Measurements from ENCODE around the gene HIVEP3.
A peak's percentile ranks its signal among the peaks of the same experiment; 100 is the strongest.

HIVEP3 gene

GRCh38 chr1:41773842-41774241 lies 144.9 kb downstream of the HIVEP3 start:
- Mint-ChIP-seq H3K27ac (no peak overlapping the region), H3K4me1 (ENCODE audit: low read depth) (no peaks in the 10 kb centered on the region), H3K4me3 (no peak overlapping the region), H3K9me3 (no peaks in the 10 kb centered on the region), H3K36me3 (ENCODE audit: low read depth) (no peaks in the 10 kb centered on the region), H3K27me3 (ENCODE audit: low read depth) (no peaks in the 10 kb centered on the region)
- DNase-seq (ENCODE audit: low spot score), result no peak

GRCh38 chr1:41773144-41773591 lies 145.6 kb downstream of the HIVEP3 start:
- H3K27ac Mint-ChIP-seq, result no peak overlapping the region

GRCh38 chr1:41769068-41769467 lies 149.7 kb downstream of the HIVEP3 start:
- DNase-seq (ENCODE audit: low spot score), result no peak
- Mint-ChIP-seq H3K4me1 (ENCODE audit: low read depth) (no peaks in the 10 kb centered on the region), H3K4me3 (no peak overlapping the region), H3K27me3 (ENCODE audit: low read depth) (peaks cover under 1% of the 10 kb centered on the region), H3K9me3 (no peaks in the 10 kb centered on the region), H3K27ac (no peak overlapping the region), H3K36me3 (ENCODE audit: low read depth) (no peaks in the 10 kb centered on the region)

More at GRCh38 chr1:41773144-41773591, 145.6 kb downstream of the HIVEP3 start:
- H3K27me3 Mint-ChIP-seq (ENCODE audit: low read depth), result no peaks in the 10 kb centered on the region
- no peak for DNase-seq (ENCODE audit: low spot score)
- no peak overlapping the region for H3K4me3 Mint-ChIP-seq
- no peaks in the 10 kb centered on the region for H3K4me1 Mint-ChIP-seq (ENCODE audit: low read depth)
- H3K36me3 Mint-ChIP-seq (ENCODE audit: low read depth), result no peaks in the 10 kb centered on the region
- no peaks in the 10 kb centered on the region for H3K9me3 Mint-ChIP-seq

- H3K4me1 Mint-ChIP-seq (ENCODE audit: low read depth), result no peaks in the 10 kb centered on the region
- no peak overlapping the region for H3K27ac Mint-ChIP-seq
- H3K9me3 Mint-ChIP-seq, result no peaks in the 10 kb centered on the region
- no peak for DNase-seq (ENCODE audit: low spot score)
- no peaks in the 10 kb centered on the region for H3K36me3 Mint-ChIP-seq (ENCODE audit: low read depth)
- H3K27me3 Mint-ChIP-seq (ENCODE audit: low read depth), result peaks cover 2% of the 10 kb centered on the region
- H3K4me3 Mint-ChIP-seq, result no peak overlapping the region
These were observed 150.1 kb downstream of the HIVEP3 start for GRCh38 chr1:41768583-41768982.

GRCh38 chr1:41767534-41768525 lies 150.9 kb downstream of the HIVEP3 start:
- Mint-ChIP-seq H3K4me1 (ENCODE audit: low read depth) (no peaks in the 10 kb centered on the region), H3K36me3 (ENCODE audit: low read depth) (peaks cover 2% of the 10 kb centered on the region), H3K9me3 (no peaks in the 10 kb centered on the region), H3K27me3 (ENCODE audit: low read depth) (peaks cover 2% of the 10 kb centered on the region), H3K27ac (no peak overlapping the region), H3K4me3 (no peak overlapping the region)
- no peak for DNase-seq (ENCODE audit: low spot score)

GRCh38 chr1:41766546-41766945 lies 152.2 kb downstream of the HIVEP3 start:
- Mint-ChIP-seq H3K4me1 (ENCODE audit: low read depth) (no peaks in the 10 kb centered on the region), H3K27me3 (ENCODE audit: low read depth) (peaks cover 2% of the 10 kb centered on the region), H3K9me3 (peaks cover 7% of the 10 kb centered on the region), H3K4me3 (no peak overlapping the region), H3K27ac (no peak overlapping the region), H3K36me3 (ENCODE audit: low read depth) (peaks cover 2% of the 10 kb centered on the region)
- no peak for DNase-seq (ENCODE audit: low spot score)

- DNase-seq (ENCODE audit: low spot score), result no peak
- H3K4me3 Mint-ChIP-seq, result no peak overlapping the region
- H3K27me3 Mint-ChIP-seq (ENCODE audit: low read depth), result peaks cover 2% of the 10 kb centered on the region
- H3K4me1 Mint-ChIP-seq (ENCODE audit: low read depth), result no peaks in the 10 kb centered on the region
- H3K36me3 Mint-ChIP-seq (ENCODE audit: low read depth), result peaks cover 2% of the 10 kb centered on the region
- H3K27ac Mint-ChIP-seq, result no peak overlapping the region
- H3K9me3 Mint-ChIP-seq, result peaks cover 12% of the 10 kb centered on the region
These were observed 152.7 kb downstream of the HIVEP3 start for GRCh38 chr1:41766041-41766440.

- peaks cover 2% of the 10 kb centered on the region for H3K27me3 Mint-ChIP-seq (ENCODE audit: low read depth)
- H3K36me3 Mint-ChIP-seq (ENCODE audit: low read depth), result peaks cover 2% of the 10 kb centered on the region
- no peak for DNase-seq (ENCODE audit: low spot score)
- peaks cover 19% of the 10 kb centered on the region for H3K9me3 Mint-ChIP-seq
- H3K27ac Mint-ChIP-seq, result no peak overlapping the region
- no peak overlapping the region for H3K4me3 Mint-ChIP-seq
- no peaks in the 10 kb centered on the region for H3K4me1 Mint-ChIP-seq (ENCODE audit: low read depth)
These were observed 153.6 kb downstream of the HIVEP3 start for GRCh38 chr1:41765152-41765551.

GRCh38 chr1:41764656-41765055 lies 154.1 kb downstream of the HIVEP3 start:
- Mint-ChIP-seq H3K9me3 (peaks cover 19% of the 10 kb centered on the region), H3K4me1 (ENCODE audit: low read depth) (no peaks in the 10 kb centered on the region), H3K4me3 (no peak overlapping the region), H3K27me3 (ENCODE audit: low read depth) (peaks cover 2% of the 10 kb centered on the region), H3K36me3 (ENCODE audit: low read depth) (peaks cover 2% of the 10 kb centered on the region), H3K27ac (no peak overlapping the region)
- no peak for DNase-seq (ENCODE audit: low spot score)

- no peak overlapping the region for H3K27ac Mint-ChIP-seq
- H3K9me3 Mint-ChIP-seq, result peaks cover 19% of the 10 kb centered on the region
- H3K36me3 Mint-ChIP-seq (ENCODE audit: low read depth), result peaks cover 2% of the 10 kb centered on the region
- H3K4me3 Mint-ChIP-seq, result no peak overlapping the region
- peaks cover 2% of the 10 kb centered on the region for H3K27me3 Mint-ChIP-seq (ENCODE audit: low read depth)
- H3K4me1 Mint-ChIP-seq (ENCODE audit: low read depth), result no peaks in the 10 kb centered on the region
- DNase-seq (ENCODE audit: low spot score), result no peak
These were observed 155.9 kb downstream of the HIVEP3 start for GRCh38 chr1:41762777-41763176.

GRCh38 chr1:41762251-41762650 lies 156.5 kb downstream of the HIVEP3 start:
- peaks cover 2% of the 10 kb centered on the region for H3K27me3 Mint-ChIP-seq (ENCODE audit: low read depth)
- DNase-seq (ENCODE audit: low spot score), result no peak
- no peak overlapping the region for H3K27ac Mint-ChIP-seq
- H3K36me3 Mint-ChIP-seq (ENCODE audit: low read depth), result peaks cover 2% of the 10 kb centered on the region
- H3K4me1 Mint-ChIP-seq (ENCODE audit: low read depth), result no peaks in the 10 kb centered on the region
- peaks cover 19% of the 10 kb centered on the region for H3K9me3 Mint-ChIP-seq
- no peak overlapping the region for H3K4me3 Mint-ChIP-seq

- peaks cover under 1% of the 10 kb centered on the region for H3K27me3 Mint-ChIP-seq (ENCODE audit: low read depth)
- peaks cover 2% of the 10 kb centered on the region for H3K36me3 Mint-ChIP-seq (ENCODE audit: low read depth)
- H3K27ac Mint-ChIP-seq, result no peak overlapping the region
- H3K4me1 Mint-ChIP-seq (ENCODE audit: low read depth), result peaks cover 21% of the 10 kb centered on the region
- peaks cover 29% of the 10 kb centered on the region for H3K9me3 Mint-ChIP-seq
- H3K4me3 Mint-ChIP-seq, result no peak overlapping the region
- DNase-seq (ENCODE audit: low spot score), result no peak
These were observed 159.7 kb downstream of the HIVEP3 start for GRCh38 chr1:41758904-41759548.

GRCh38 chr1:41758500-41758899 lies 160.2 kb downstream of the HIVEP3 start:
- Mint-ChIP-seq H3K36me3 (ENCODE audit: low read depth) (peaks cover 2% of the 10 kb centered on the region), H3K4me1 (ENCODE audit: low read depth) (peaks cover 25% of the 10 kb centered on the region), H3K27me3 (ENCODE audit: low read depth) (no peaks in the 10 kb centered on the region), H3K27ac (no peak overlapping the region), H3K9me3 (peaks cover 29% of the 10 kb centered on the region), H3K4me3 (no peak overlapping the region)
- DNase-seq (ENCODE audit: low spot score), result no peak

GRCh38 chr1:41754540-41754939 lies 164.2 kb downstream of the HIVEP3 start:
- no peaks in the 10 kb centered on the region for H3K36me3 Mint-ChIP-seq (ENCODE audit: low read depth)
- no peaks in the 10 kb centered on the region for H3K27me3 Mint-ChIP-seq (ENCODE audit: low read depth)
- peak overlapping the region; percentile 41 for H3K27ac Mint-ChIP-seq
- peaks cover 10% of the 10 kb centered on the region for H3K9me3 Mint-ChIP-seq
- peak overlapping the region; percentile 51 for H3K4me3 Mint-ChIP-seq
- DNase-seq (ENCODE audit: low spot score), result peak; percentile 30
- peaks cover 59% of the 10 kb centered on the region for H3K4me1 Mint-ChIP-seq (ENCODE audit: low read depth)

All from T-helper 2 cell treated with Interferon-gamma antibody and Interleukin-4, amounts not matched to agents 5 μg/mL and 100 μg/mL, for 36 hours (primary cell).